ENCODE results near the gene TMPRSS11D.
A peak's percentile ranks its signal among the peaks of the same experiment; 100 is the strongest.

Gene TMPRSS11D

DNA sequence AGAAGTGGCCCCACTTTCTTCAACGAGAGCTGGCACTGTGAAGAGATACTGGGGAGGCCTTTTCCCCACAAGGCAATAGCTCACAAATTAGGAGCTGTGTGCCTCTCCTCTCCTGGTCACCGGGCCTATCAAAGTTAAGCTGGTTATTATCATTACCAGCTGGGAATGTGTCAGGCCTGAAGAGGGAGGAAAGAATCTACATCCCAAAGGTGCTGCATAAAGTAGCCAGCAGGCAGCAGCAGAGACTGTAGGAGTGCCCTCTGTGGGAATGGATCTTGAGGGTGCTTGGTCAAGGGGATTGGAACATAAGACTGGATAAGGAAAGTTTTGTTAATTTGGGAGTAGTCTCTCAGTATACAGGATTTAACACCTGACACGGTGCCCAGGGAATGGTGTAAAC lies 9.1 kb upstream of the TMPRSS11D start:
- H3K27me3 ChIP-seq (ENCODE audit: control insufficient read depth in 1 of 2, insufficient read depth in 1 of 2, low read length in 2 of 2): no peaks in the 10 kb centered on the region
- H3K4me2 ChIP-seq (ENCODE audit: low read length, poor library complexity, severe bottlenecking): no peak overlapping the region
- no peak overlapping the region for H4K8ac ChIP-seq (ENCODE audit: low read length)
- DNase-seq: no peak
- no peak overlapping the region for H4K91ac ChIP-seq (ENCODE audit: low read length)
- H2BK5ac ChIP-seq (ENCODE audit: low read depth, low read length, poor library complexity, severe bottlenecking): no peak overlapping the region
- no peak overlapping the region for H3K27ac ChIP-seq (ENCODE audit: low read length, poor library complexity, severe bottlenecking)
- no peak overlapping the region for H3K18ac ChIP-seq (ENCODE audit: low read depth in 1 of 2, low read length in 2 of 2)
- H2AFZ ChIP-seq (ENCODE audit: low read depth, low read length): no peak overlapping the region
- no peaks in the 10 kb centered on the region for H3K36me3 ChIP-seq (ENCODE audit: control insufficient read depth in 1 of 2, insufficient read depth in 2 of 2, low read depth in 1 of 2, low read length in 2 of 2)
- no peak overlapping the region for H2BK15ac ChIP-seq (ENCODE audit: low read depth, poor library complexity, severe bottlenecking)
- H3K14ac ChIP-seq (ENCODE audit: low read length in 2 of 2): no peak overlapping the region
- no peak overlapping the region for H3K4ac ChIP-seq (ENCODE audit: low read depth in 1 of 2, low read length in 2 of 2)
- H3K23ac ChIP-seq (ENCODE audit: low read length in 2 of 2): no peak overlapping the region
- no peak overlapping the region for H3K9ac ChIP-seq (ENCODE audit: low read length)
- H3K4me3 ChIP-seq (ENCODE audit: insufficient read depth in 1 of 2, low read depth in 1 of 2, low read length in 2 of 2): no peak overlapping the region
- H2AK5ac ChIP-seq (ENCODE audit: low read length, severe bottlenecking): no peak overlapping the region
- H3K4me1 ChIP-seq (ENCODE audit: control insufficient read depth, insufficient read depth, low read depth, low read length): no peaks in the 10 kb centered on the region
- H3K9me3 ChIP-seq (ENCODE audit: control insufficient read depth, low read length): no peaks in the 10 kb centered on the region
- H2BK12ac ChIP-seq (ENCODE audit: low read length in 2 of 2): no peak overlapping the region
- WGBS: 92% methylated on average over 3 of the region's 3 CpGs
- H3K79me1 ChIP-seq (replicated peaks; ENCODE audit: low read length, poor library complexity, severe bottlenecking): no peaks in the 10 kb centered on the region
- no peak overlapping the region for H2BK120ac ChIP-seq (ENCODE audit: low read depth, low read length)

DNA sequence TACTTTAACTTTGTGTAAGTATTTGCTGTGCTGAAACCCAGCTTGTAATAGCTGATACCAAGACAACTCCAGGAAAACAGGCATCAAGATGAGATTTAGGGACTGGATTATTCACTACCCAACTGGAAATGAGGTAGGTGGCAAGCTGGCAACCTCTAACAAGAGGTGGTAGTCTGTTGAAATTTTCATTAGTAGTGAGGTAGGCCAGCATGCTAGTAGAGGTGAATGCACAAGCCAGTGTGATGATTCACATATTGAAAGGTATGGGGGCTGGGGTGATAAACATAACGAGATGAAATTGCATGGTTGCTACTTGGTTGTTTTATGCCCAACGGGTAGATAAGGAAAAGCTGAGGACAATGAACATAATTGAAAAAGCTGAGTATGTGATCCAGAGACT lies 8.5 kb upstream of the TMPRSS11D start:
- Histone ChIP-seq H3K18ac (ENCODE audit: low read depth in 1 of 2, low read length in 2 of 2) (no peak overlapping the region), H3K4me2 (ENCODE audit: low read length, poor library complexity, severe bottlenecking) (no peak overlapping the region), H3K36me3 (ENCODE audit: control insufficient read depth in 1 of 2, insufficient read depth in 2 of 2, low read depth in 1 of 2, low read length in 2 of 2) (no peaks in the 10 kb centered on the region), H2BK120ac (ENCODE audit: low read depth, low read length) (no peak overlapping the region), H4K91ac (ENCODE audit: low read length) (no peak overlapping the region), H3K79me1 (replicated peaks; ENCODE audit: low read length, poor library complexity, severe bottlenecking) (no peaks in the 10 kb centered on the region), H3K9ac (ENCODE audit: low read length) (no peak overlapping the region), H3K4me1 (ENCODE audit: control insufficient read depth, insufficient read depth, low read depth, low read length) (no peaks in the 10 kb centered on the region), H3K27ac (ENCODE audit: low read length, poor library complexity, severe bottlenecking) (no peak overlapping the region), H2BK15ac (ENCODE audit: low read depth, poor library complexity, severe bottlenecking) (no peak overlapping the region), H2BK12ac (ENCODE audit: low read length in 2 of 2) (no peak overlapping the region), H3K27me3 (ENCODE audit: control insufficient read depth in 1 of 2, insufficient read depth in 1 of 2, low read length in 2 of 2) (no peaks in the 10 kb centered on the region), H3K23ac (ENCODE audit: low read length in 2 of 2) (no peak overlapping the region), H3K14ac (ENCODE audit: low read length in 2 of 2) (no peak overlapping the region), H3K4ac (ENCODE audit: low read depth in 1 of 2, low read length in 2 of 2) (no peak overlapping the region), H2AK5ac (ENCODE audit: low read length, severe bottlenecking) (no peak overlapping the region), H3K9me3 (ENCODE audit: control insufficient read depth, low read length) (no peaks in the 10 kb centered on the region), H2BK5ac (ENCODE audit: low read depth, low read length, poor library complexity, severe bottlenecking) (no peak overlapping the region), H2AFZ (ENCODE audit: low read depth, low read length) (no peak overlapping the region), H3K4me3 (ENCODE audit: insufficient read depth in 1 of 2, low read depth in 1 of 2, low read length in 2 of 2) (no peak overlapping the region), H4K8ac (ENCODE audit: low read length) (no peak overlapping the region)
- WGBS: 86% methylated on average over 2 of the region's 2 CpGs
- DNase-seq: no peak

DNA sequence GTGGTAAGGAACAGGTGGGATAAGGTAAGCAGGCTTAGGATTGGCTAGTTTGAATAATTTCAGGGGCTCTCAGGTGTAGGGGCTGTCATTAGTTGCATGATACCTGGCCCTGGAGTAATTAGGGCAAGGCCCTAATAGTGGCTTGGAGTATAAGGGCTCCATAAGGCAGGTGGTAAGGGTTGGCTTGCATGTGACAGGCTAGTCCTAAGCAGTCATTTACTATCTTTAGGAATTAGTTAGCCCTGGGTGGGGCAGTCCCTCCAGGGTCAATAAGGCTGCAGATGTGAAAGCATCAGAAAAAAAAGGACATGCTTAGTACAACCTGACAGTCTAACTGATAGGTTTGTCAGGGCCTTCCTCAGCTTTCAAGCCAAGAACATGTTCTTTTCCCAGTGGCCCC lies 7.8 kb upstream of the TMPRSS11D start:
- no peak overlapping the region for H3K4ac ChIP-seq (ENCODE audit: low read depth in 1 of 2, low read length in 2 of 2)
- no peak overlapping the region for H3K4me3 ChIP-seq (ENCODE audit: insufficient read depth in 1 of 2, low read depth in 1 of 2, low read length in 2 of 2)
- H4K8ac ChIP-seq (ENCODE audit: low read length): no peak overlapping the region
- no peak for DNase-seq
- H2BK12ac ChIP-seq (ENCODE audit: low read length in 2 of 2): no peak overlapping the region
- no peak overlapping the region for H2BK120ac ChIP-seq (ENCODE audit: low read depth, low read length)
- no peak overlapping the region for H2AK5ac ChIP-seq (ENCODE audit: low read length, severe bottlenecking)
- H2AFZ ChIP-seq (ENCODE audit: low read depth, low read length): no peak overlapping the region
- no peak overlapping the region for H2BK15ac ChIP-seq (ENCODE audit: low read depth, poor library complexity, severe bottlenecking)
- H3K23ac ChIP-seq (ENCODE audit: low read length in 2 of 2): no peak overlapping the region
- H3K18ac ChIP-seq (ENCODE audit: low read depth in 1 of 2, low read length in 2 of 2): no peak overlapping the region
- H3K79me1 ChIP-seq (replicated peaks; ENCODE audit: low read length, poor library complexity, severe bottlenecking): no peaks in the 10 kb centered on the region
- no peak overlapping the region for H2BK5ac ChIP-seq (ENCODE audit: low read depth, low read length, poor library complexity, severe bottlenecking)
- no peaks in the 10 kb centered on the region for H3K36me3 ChIP-seq (ENCODE audit: control insufficient read depth in 1 of 2, insufficient read depth in 2 of 2, low read depth in 1 of 2, low read length in 2 of 2)
- no peak overlapping the region for H3K27ac ChIP-seq (ENCODE audit: low read length, poor library complexity, severe bottlenecking)
- no peaks in the 10 kb centered on the region for H3K4me1 ChIP-seq (ENCODE audit: control insufficient read depth, insufficient read depth, low read depth, low read length)
- no peak overlapping the region for H3K14ac ChIP-seq (ENCODE audit: low read length in 2 of 2)
- no peaks in the 10 kb centered on the region for H3K9me3 ChIP-seq (ENCODE audit: control insufficient read depth, low read length)
- H3K9ac ChIP-seq (ENCODE audit: low read length): no peak overlapping the region
- H3K27me3 ChIP-seq (ENCODE audit: control insufficient read depth in 1 of 2, insufficient read depth in 1 of 2, low read length in 2 of 2): no peaks in the 10 kb centered on the region
- H4K91ac ChIP-seq (ENCODE audit: low read length): no peak overlapping the region
- no peak overlapping the region for H3K4me2 ChIP-seq (ENCODE audit: low read length, poor library complexity, severe bottlenecking)

DNA sequence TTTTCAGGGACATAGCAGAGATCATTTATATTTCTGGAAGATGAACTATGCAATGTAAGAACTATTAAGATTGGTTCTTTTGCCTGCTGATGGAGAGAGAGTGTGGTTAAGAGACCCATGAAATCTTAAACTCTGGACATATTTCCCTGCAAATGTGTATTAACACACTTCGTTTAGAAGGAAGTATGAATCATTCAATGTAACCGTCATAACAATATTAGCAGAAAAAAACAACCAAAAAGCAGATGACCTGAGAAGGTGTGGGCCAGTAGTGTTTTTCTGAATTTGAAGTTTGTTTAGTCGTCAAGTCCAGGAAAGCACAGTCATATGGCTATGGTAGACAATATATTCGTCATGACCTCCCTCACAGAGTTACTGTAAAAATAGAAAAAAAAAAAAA lies 2.5 kb upstream of the TMPRSS11D start:
- Histone ChIP-seq H3K4me3 (ENCODE audit: insufficient read depth in 1 of 2, low read depth in 1 of 2, low read length in 2 of 2) (no peak overlapping the region), H3K4me2 (ENCODE audit: low read length, poor library complexity, severe bottlenecking) (no peak overlapping the region), H4K91ac (ENCODE audit: low read length) (no peak overlapping the region), H2BK15ac (ENCODE audit: low read depth, poor library complexity, severe bottlenecking) (no peak overlapping the region), H4K8ac (ENCODE audit: low read length) (no peak overlapping the region), H3K9ac (ENCODE audit: low read length) (peak overlapping the region; percentile 52), H3K36me3 (ENCODE audit: control insufficient read depth in 1 of 2, insufficient read depth in 2 of 2, low read depth in 1 of 2, low read length in 2 of 2) (no peaks in the 10 kb centered on the region), H2BK120ac (ENCODE audit: low read depth, low read length) (no peak overlapping the region), H3K9me3 (ENCODE audit: control insufficient read depth, low read length) (no peaks in the 10 kb centered on the region), H2BK12ac (ENCODE audit: low read length in 2 of 2) (no peak overlapping the region), H3K23ac (ENCODE audit: low read length in 2 of 2) (no peak overlapping the region), H3K14ac (ENCODE audit: low read length in 2 of 2) (no peak overlapping the region), H3K4me1 (ENCODE audit: control insufficient read depth, insufficient read depth, low read depth, low read length) (no peaks in the 10 kb centered on the region), H2AFZ (ENCODE audit: low read depth, low read length) (no peak overlapping the region), H3K27ac (ENCODE audit: low read length, poor library complexity, severe bottlenecking) (peak overlapping the region; percentile 61), H3K79me1 (replicated peaks; ENCODE audit: low read length, poor library complexity, severe bottlenecking) (no peaks in the 10 kb centered on the region), H2AK5ac (ENCODE audit: low read length, severe bottlenecking) (no peak overlapping the region), H3K27me3 (ENCODE audit: control insufficient read depth in 1 of 2, insufficient read depth in 1 of 2, low read length in 2 of 2) (no peaks in the 10 kb centered on the region), H2BK5ac (ENCODE audit: low read depth, low read length, poor library complexity, severe bottlenecking) (no peak overlapping the region), H3K18ac (ENCODE audit: low read depth in 1 of 2, low read length in 2 of 2) (no peak overlapping the region), H3K4ac (ENCODE audit: low read depth in 1 of 2, low read length in 2 of 2) (no peak overlapping the region)
- DNase-seq: peak; percentile 34
- WGBS: no CpG with 5 or more reads among the region's 4 CpGs
